ENCODE measurements around the gene CDH13.

The CDH13 gene

DNA sequence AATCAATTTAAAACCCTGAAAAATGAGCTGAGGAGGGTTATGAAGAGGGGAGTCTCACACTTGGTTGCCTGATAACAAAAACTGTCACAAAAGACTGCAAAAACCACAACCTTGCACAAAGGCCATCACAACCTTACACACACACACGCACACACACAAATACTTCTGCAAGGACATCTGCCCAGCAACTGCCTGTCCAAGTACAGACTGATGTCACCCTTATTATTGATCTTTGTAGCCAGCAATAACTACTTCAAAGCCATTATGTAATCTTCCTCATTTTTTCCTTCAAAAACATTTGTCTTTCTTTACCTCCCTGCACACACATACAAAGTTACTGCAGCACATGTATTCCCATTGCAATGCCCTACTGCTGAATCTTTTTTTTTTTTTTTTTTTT is 927.8 kb downstream of the CDH13 start:
- no peak overlapping the region for H3K4me3 ChIP-seq (replicated peaks; ENCODE audit: insufficient read depth, low read length)
- TF ChIP-seq POLR2AphosphoS5 (IDR thresholded peaks at IDR 0.05; ENCODE audit: low read depth), result no peak
- TF ChIP-seq, protein P1, sequence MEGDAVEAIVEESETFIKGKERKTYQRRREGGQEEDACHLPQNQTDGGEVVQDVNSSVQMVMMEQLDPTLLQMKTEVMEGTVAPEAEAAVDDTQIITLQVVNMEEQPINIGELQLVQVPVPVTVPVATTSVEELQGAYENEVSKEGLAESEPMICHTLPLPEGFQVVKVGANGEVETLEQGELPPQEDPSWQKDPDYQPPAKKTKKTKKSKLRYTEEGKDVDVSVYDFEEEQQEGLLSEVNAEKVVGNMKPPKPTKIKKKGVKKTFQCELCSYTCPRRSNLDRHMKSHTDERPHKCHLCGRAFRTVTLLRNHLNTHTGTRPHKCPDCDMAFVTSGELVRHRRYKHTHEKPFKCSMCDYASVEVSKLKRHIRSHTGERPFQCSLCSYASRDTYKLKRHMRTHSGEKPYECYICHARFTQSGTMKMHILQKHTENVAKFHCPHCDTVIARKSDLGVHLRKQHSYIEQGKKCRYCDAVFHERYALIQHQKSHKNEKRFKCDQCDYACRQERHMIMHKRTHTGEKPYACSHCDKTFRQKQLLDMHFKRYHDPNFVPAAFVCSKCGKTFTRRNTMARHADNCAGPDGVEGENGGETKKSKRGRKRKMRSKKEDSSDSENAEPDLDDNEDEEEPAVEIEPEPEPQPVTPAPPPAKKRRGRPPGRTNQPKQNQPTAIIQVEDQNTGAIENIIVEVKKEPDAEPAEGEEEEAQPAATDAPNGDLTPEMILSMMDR (IDR thresholded peaks at IDR 0.05; ENCODE audit: insufficient read depth, low read length), result no peak
- no peak for TF ChIP-seq SPI1 (IDR thresholded peaks at IDR 0.05; ENCODE audit: borderline replicate concordance, low read depth)
- H3K27me3 ChIP-seq (ENCODE audit: insufficient read depth, poor library complexity, severe bottlenecking), result no peaks in the 10 kb centered on the region
- no peak overlapping the region for H3K27ac ChIP-seq (replicated peaks)
- no peak for DNase-seq (ENCODE audit: low read depth in 1 of 2, low spot score in 1 of 2)

DNA sequence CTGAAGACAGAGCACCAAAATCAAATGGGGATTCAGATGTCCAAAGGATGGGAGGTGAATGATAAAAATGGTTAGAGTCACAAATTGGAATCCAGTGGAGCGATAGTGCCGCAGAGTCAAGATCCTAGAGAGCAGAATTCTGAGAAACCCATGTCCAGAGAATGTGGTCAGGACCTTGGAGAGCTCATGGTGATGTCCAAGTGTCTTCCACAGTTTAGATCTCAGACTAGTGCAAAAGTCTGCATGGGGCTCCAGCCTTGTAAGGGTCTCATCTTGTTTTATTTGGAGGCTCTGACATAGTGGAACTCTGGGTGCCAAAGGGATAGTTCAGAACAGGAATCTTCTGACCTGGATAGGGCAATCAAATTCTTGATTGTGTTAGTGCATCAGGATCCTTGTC is 935.1 kb downstream of the CDH13 start:
- H3K27ac ChIP-seq (replicated peaks), result no peak overlapping the region
- H3K4me3 ChIP-seq (replicated peaks; ENCODE audit: insufficient read depth, low read length), result no peak overlapping the region
- DNase-seq (ENCODE audit: low read depth in 1 of 2, low spot score in 1 of 2), result no peak
- H3K27me3 ChIP-seq (ENCODE audit: insufficient read depth, poor library complexity, severe bottlenecking), result no peaks in the 10 kb centered on the region
- no peak for TF ChIP-seq GABPA (IDR thresholded peaks at IDR 0.05; ENCODE audit: low read depth)
- no peak for TF ChIP-seq SPI1 (IDR thresholded peaks at IDR 0.05; ENCODE audit: borderline replicate concordance, low read depth)
- TF ChIP-seq POLR2AphosphoS5 (IDR thresholded peaks at IDR 0.05; ENCODE audit: low read depth), result no peak
- peak; percentile 95 for TF ChIP-seq REST (IDR thresholded peaks at IDR 0.05; ENCODE audit: insufficient replicate concordance, low read depth)
- TF ChIP-seq, protein P1 (IDR thresholded peaks at IDR 0.05; ENCODE audit: insufficient read depth, low read length), result no peak

GRCh38 chr16:83568345-83568744 is 941.6 kb downstream of the CDH13 start:
- DNase-seq (ENCODE audit: low read depth in 1 of 2, low spot score in 1 of 2), result no peak
- H3K4me3 ChIP-seq (replicated peaks; ENCODE audit: insufficient read depth, low read length), result no peak overlapping the region
- no peaks in the 10 kb centered on the region for H3K27me3 ChIP-seq (ENCODE audit: insufficient read depth, poor library complexity, severe bottlenecking)
- TF ChIP-seq, protein P1 (IDR thresholded peaks at IDR 0.05; ENCODE audit: insufficient read depth, low read length), result no peak
- TF ChIP-seq SPI1 (IDR thresholded peaks at IDR 0.05; ENCODE audit: borderline replicate concordance, low read depth) (no peak), POLR2AphosphoS5 (IDR thresholded peaks at IDR 0.05; ENCODE audit: low read depth) (no peak), GABPA (IDR thresholded peaks at IDR 0.05; ENCODE audit: low read depth) (no peak), REST (IDR thresholded peaks at IDR 0.05; ENCODE audit: insufficient replicate concordance, low read depth) (no peak)
- H3K27ac ChIP-seq (replicated peaks), result no peak overlapping the region

- Histone ChIP-seq H3K27me3 (ENCODE audit: insufficient read depth, poor library complexity, severe bottlenecking) (no peaks in the 10 kb centered on the region), H3K27ac (replicated peaks) (no peak overlapping the region), H3K4me3 (replicated peaks; ENCODE audit: insufficient read depth, low read length) (no peak overlapping the region)
- no peak for DNase-seq (ENCODE audit: low read depth in 1 of 2, low spot score in 1 of 2)
- no peak for TF ChIP-seq GABPA (IDR thresholded peaks at IDR 0.05; ENCODE audit: low read depth)
Observed at GRCh38 chr16:83574388-83574787, 947.6 kb downstream of the CDH13 start.
